ENCODE data around the gene CAPZB. TPM values are rescaled to one million over a fixed set of nuclear protein-coding genes. Genes with fewer than 3 reads are reported as not detected.
"Not testable (repeated sequence)": the region's sequence is repeated elsewhere in the genome, so short reads cannot be mapped to it uniquely, and the experiment has no call there.

Gene CAPZB
- total RNA-seq, 1 experiment from 2014 or later, result 225 TPM

DNA sequence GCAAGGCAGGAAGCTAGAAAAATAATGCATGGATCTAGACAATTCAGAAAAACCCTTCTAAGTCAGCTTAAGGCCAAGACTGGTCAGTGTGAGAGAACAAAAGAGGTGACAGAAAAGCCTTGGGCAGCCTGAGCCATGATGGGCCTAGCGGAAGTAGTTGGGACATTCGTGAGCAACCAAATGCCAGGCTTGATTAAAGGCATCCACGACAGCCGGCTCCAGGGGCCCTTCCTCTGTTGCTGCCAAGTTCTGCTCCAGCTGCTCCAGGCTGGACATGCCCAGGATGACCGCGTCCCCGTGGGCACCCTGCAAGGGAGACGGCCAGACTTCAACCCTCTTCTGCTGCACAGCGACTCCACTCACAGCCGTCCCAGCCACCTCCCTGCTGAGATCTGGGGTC, 181.3 kb downstream of the CAPZB start:
- not testable (repeated sequence) for H3K27ac ChIP-seq; H3K4me3 ChIP-seq; H3K27me3 ChIP-seq (replicated peaks); H3K4me1 ChIP-seq (replicated peaks); DNase-seq (ENCODE audit: low read depth in 1 of 2, low spot score in 2 of 2); H3K9me3 ChIP-seq (replicated peaks)
- peaks cover 62% of the 10 kb centered on the region for H3K36me3 ChIP-seq

DNA sequence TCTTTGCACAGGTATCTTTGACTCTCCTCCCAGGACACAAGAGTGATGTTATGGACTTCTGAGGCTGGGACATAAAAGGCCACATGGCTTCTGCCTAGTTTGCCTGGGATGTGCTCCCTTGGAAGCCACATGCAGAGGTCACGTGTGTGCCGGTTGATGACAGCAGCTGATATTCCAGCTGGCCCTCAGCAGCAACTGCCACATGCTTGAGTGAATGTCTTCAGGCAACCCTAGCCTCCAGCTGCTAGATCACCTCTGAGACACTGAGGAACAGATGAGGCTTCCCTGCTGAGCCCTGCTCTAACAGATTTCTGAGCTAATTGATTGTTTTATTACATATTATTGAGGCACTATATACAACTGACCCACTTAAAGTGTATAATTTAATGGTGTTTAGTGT, 185.1 kb downstream of the CAPZB start:
- Histone ChIP-seq H3K27me3 (replicated peaks) (no peaks in the 10 kb centered on the region), H3K4me3 (no peak overlapping the region), H3K4me1 (replicated peaks) (no peaks in the 10 kb centered on the region), H3K9me3 (replicated peaks) (no peaks in the 10 kb centered on the region; the same call in 1 of the 2 replicates), H3K27ac (no peak overlapping the region), H3K36me3 (peaks cover 27% of the 10 kb centered on the region)
- no peak for DNase-seq (ENCODE audit: low read depth in 1 of 2, low spot score in 2 of 2)

DNA sequence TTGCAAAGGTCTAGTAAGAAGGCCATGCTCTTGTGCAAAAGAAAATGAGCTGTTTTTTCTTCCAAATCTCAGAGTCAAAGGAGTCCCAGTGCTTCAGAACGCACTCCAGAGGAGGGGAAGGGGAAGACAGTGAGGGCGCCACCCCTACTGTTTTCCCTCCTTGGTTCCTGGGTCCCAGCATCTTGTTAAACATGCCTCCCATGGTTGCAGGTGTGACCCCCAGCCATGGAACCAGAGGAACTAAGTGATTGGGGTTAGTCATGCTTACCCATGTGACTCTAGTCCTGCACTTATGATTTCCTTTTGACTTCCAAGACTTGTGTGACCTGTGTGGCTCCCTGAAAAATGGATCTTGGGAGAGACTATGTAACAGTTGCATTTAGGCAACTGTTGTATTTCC, 190.7 kb downstream of the CAPZB start:
- Histone ChIP-seq H3K27ac (no peak overlapping the region), H3K4me3 (no peak overlapping the region), H3K4me1 (replicated peaks) (no peaks in the 10 kb centered on the region), H3K36me3 (no peaks in the 10 kb centered on the region), H3K27me3 (replicated peaks) (no peaks in the 10 kb centered on the region), H3K9me3 (replicated peaks) (peaks cover 5% of the 10 kb centered on the region; the same call in 1 of the 2 replicates)
- no peak for DNase-seq (ENCODE audit: low read depth in 1 of 2, low spot score in 2 of 2)

DNA sequence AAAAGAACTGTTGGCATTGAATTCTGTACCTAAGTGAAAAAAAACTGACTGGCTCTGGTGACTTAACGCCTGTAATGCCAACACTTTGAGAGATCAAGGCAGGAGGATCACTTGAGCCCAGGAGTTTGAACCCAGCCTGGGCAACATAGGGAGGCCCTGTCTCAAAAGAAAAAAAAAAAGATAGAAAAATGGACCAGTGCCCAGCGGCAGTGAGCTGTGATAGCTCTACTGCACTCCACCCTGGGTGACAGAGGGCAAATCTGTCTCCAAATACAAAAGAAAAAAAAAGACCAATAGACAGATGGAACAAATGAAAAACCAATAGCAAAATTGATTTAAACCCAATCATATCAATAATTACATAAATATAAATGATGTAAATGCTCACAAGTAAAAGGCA, 196.1 kb downstream of the CAPZB start:
- Histone ChIP-seq H3K36me3 (no peaks in the 10 kb centered on the region), H3K27me3 (replicated peaks) (no peaks in the 10 kb centered on the region), H3K4me3 (no peak overlapping the region), H3K9me3 (replicated peaks) (no peaks in the 10 kb centered on the region), H3K4me1 (replicated peaks) (no peaks in the 10 kb centered on the region), H3K27ac (no peak overlapping the region)
- no peak for DNase-seq (ENCODE audit: low read depth in 1 of 2, low spot score in 2 of 2)

Other genes starting within 250 kb of the CAPZB start
- gene EMC1, start 234.0 kb downstream of the CAPZB start, total RNA-seq (2014; rRNA removed; shearing (Covaris generic)), result 75.2 and 80.5 TPM in 2 replicates
- 59.9 and 60.0 TPM in 2 replicates for gene MRTO4, start 233.7 kb downstream of the CAPZB start, total RNA-seq (2014; rRNA removed; shearing (Covaris generic))
- gene AKR7A3, start 196.8 kb downstream of the CAPZB start, total RNA-seq (2014; rRNA removed; shearing (Covaris generic)), result 0.21 and 0.53 TPM in 2 replicates
- gene AKR7A2, start 173.4 kb downstream of the CAPZB start, total RNA-seq (2014; rRNA removed; shearing (Covaris generic)), result 79.7 and 94.5 TPM in 2 replicates
- 11.5 and 14.8 TPM in 2 replicates for gene SLC66A1, start 173.2 kb downstream of the CAPZB start, total RNA-seq (2014; rRNA removed; shearing (Covaris generic))
- 3.7 and 9.1 TPM in 2 replicates for gene NBL1, start 158.8 kb upstream of the CAPZB start, total RNA-seq (2014; rRNA removed; shearing (Covaris generic))
- not detected in 2 replicates for gene HTR6, start 179.3 kb upstream of the CAPZB start, total RNA-seq (2014; rRNA removed; shearing (Covaris generic))